SK-N-MC (cell line): ENCODE results near the gene TRAPPC2L.

ENCODE experiments used
- EZH2 ChIP-seq: fragments of 200-600 bp; sonication (generic); IDR thresholded peaks from one replicate; pipeline ENCODE4 v1.6.1; 2017; ENCODE audit warnings: antibody characterized with exemption
- FOXP2 ChIP-seq: optimal IDR thresholded peaks from 2 replicates; pipeline ENCODE3; 2011; ENCODE audit warnings: mild to moderate bottlenecking, moderate library complexity; ENCODE audit not compliant: insufficient read depth; ENCODE audit errors: extremely low read length, control extremely low read depth
- POLR2AphosphoS5 ChIP-seq: IDR thresholded peaks from 2 replicates; pipeline ENCODE4 v1.6.1; 2012; ENCODE audit warnings: mild to moderate bottlenecking, low read depth, low read length, borderline replicate concordance

- TF ChIP-seq POLR2AphosphoS5 (no peak), FOXP2 (no peak), EZH2 (no peak)
Observed at GRCh38 chr16:88842806-88843205, 14.1 kb upstream of the TRAPPC2L start.
